Epithelial cell of esophagus (primary cell): Measurements from ENCODE around the gene CREB3L4.
"Not testable (repeated sequence)": the region's sequence is repeated elsewhere in the genome, so short reads cannot be mapped to it uniquely, and the experiment has no call there.

Source experiments
- DNase-seq: peaks from one replicate; pipeline ENCODE4 v3.0.0; 2010; ENCODE audit warnings: low read depth
- H3K4me3 ChIP-seq: 2 replicates; pipeline ENCODE4 v1.5.1; 2011; ENCODE audit warnings: mild to moderate bottlenecking, low read length, control low read depth
- TF ChIP-seq, protein P1 (sequence below): IDR thresholded peaks from 2 replicates; pipeline ENCODE4 v1.5.1; 2011; ENCODE audit warnings: low read depth, mild to moderate bottlenecking, low read length, control low read depth, inconsistent platforms; ENCODE audit not compliant: insufficient read depth; ENCODE audit errors: missing control alignments

The CREB3L4 gene

DNA sequence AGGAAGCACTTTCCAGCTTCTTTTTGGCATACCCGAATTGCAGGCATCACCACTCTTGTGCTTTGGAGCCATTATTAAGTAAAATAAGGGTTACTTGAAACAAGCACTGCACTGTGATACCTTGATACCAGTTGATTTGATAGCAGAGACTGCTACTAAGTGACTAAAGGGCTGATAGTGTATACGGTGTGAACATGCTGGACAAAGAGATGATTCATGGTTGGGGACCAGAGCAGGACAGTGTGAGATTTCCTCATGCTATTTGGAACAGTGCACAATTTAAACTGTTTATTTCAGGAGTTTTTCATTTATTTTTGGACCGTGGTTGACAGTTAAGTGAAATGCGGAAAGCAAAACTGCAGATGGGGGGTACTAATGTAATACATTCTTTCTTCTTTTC lies 32.7 kb downstream of the CREB3L4 start:
- H3K4me3 ChIP-seq: no peak overlapping the region
- TF ChIP-seq, protein P1, sequence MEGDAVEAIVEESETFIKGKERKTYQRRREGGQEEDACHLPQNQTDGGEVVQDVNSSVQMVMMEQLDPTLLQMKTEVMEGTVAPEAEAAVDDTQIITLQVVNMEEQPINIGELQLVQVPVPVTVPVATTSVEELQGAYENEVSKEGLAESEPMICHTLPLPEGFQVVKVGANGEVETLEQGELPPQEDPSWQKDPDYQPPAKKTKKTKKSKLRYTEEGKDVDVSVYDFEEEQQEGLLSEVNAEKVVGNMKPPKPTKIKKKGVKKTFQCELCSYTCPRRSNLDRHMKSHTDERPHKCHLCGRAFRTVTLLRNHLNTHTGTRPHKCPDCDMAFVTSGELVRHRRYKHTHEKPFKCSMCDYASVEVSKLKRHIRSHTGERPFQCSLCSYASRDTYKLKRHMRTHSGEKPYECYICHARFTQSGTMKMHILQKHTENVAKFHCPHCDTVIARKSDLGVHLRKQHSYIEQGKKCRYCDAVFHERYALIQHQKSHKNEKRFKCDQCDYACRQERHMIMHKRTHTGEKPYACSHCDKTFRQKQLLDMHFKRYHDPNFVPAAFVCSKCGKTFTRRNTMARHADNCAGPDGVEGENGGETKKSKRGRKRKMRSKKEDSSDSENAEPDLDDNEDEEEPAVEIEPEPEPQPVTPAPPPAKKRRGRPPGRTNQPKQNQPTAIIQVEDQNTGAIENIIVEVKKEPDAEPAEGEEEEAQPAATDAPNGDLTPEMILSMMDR: no peak
- DNase-seq: no peak

DNA sequence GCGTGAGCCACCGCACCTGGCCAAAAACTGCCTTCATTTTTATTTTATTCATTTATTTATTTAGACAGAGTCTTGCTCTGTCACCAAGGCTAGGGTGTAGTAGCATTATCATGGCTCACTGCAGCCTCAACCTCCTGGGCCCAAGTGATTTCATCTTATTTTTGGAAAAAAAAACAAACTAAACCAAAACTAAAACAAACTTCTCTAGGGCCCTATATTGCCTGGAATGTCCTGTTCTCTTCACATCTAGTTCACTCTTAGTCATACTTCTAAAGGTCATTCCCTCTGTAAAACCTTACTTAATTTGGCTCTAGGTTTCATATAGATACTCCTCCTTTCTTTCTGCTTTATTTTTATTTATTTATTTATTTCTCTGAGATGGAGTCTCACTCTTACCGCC lies 38.4 kb downstream of the CREB3L4 start:
- no peak overlapping the region for H3K4me3 ChIP-seq
- no peak for DNase-seq
- TF ChIP-seq, protein P1: no peak

DNA sequence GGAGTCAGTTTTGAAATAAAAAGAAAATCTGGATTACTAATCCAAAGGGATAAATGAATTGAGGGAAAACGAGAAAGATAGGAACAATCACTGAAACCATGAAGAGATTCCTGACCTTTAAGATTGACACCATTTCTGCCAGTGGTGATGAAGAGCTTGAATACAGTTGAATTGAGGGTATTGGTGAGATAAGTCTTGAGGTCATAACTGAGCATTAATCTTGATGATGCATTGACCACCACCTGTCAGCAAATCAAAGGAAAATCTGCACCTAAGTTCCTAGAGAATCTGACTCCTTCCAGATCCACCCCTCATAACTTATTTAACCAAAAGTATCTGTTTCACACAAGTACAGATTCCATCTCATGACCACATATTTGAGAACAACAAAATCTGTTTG lies 44.4 kb downstream of the CREB3L4 start:
- no peak overlapping the region for H3K4me3 ChIP-seq
- TF ChIP-seq, protein P1: no peak

DNA sequence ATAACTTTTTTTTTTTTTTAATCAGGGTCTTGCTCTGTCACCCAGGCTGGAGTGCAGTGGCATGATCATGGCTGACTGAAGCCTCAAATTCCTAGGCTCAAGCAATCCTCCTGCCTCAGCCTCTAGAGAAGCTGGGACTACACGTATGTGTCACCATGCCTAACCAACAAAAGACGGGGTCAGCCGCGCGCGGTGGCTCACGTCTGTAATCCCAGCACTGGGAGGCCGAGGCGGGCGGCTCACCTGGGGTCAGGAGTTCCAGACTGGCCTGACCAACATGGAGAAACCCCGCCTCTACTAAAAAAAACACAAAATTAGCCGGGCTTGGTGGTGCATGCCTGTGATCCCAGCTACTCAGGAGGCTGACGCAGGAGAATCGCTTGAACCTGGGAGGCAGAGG lies 44.8 kb downstream of the CREB3L4 start:
- not testable (repeated sequence) for DNase-seq, H3K4me3 ChIP-seq

More for the DNA sequence above, 44.4 kb downstream of the CREB3L4 start:
- no peak for DNase-seq

DNA sequence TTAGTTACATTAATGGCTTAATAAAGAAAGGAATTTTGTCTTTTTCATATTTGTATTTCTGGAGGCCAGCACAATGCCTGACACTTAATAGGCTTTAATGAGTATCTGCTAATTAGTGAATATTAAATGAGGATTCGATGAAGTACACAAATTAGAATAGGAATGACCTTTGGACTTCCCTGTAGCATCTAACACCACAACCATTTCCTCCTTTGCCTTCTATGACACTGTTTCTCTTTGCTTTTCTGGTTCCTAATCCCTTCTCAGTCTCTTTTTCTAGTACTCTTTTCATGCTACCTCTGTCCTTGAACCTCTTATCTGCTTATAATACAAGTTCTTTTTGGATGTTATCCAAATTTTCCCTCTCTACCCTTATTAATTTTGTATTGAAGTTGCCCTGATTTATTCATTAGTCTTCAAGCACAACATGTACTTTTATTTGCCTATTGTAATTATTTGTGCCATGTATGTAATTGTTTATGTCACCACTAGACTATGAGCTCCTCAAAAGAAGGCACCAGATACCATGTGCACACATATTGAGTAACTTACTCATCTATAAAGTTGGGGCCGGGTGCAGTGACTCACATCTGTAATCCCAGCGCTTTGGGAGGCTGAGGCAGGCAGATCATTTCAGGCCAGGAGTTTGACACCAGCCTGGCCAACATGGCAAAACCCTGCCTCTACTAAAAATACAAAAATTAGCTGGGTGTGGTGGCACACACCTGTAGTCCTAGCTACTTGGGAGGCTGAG lies 46.6 kb downstream of the CREB3L4 start:
- TF ChIP-seq, protein P1: no peak
- DNase-seq: peak; percentile 62
- H3K4me3 ChIP-seq: no peak overlapping the region

DNA sequence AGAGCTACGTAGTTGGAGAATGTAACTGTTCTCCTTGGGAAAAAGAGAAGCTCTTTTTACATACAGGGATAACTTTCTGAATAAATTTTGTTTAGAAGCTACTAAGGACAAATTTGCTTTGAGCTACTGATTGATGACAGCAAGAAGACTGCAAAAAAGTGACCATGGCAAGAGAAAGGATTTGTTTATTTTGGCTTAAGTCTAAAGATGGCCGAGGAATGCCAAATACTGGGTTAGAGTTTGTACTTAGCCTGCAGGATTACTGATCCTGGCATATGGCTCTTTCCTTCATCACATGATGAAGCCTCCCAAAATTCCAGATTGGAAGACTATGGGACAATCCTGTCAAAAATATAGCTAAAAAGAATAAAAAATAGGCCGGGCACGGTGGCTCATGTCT lies 51.6 kb downstream of the CREB3L4 start:
- no peak overlapping the region for H3K4me3 ChIP-seq
- TF ChIP-seq, protein P1: no peak
- no peak for DNase-seq

DNA sequence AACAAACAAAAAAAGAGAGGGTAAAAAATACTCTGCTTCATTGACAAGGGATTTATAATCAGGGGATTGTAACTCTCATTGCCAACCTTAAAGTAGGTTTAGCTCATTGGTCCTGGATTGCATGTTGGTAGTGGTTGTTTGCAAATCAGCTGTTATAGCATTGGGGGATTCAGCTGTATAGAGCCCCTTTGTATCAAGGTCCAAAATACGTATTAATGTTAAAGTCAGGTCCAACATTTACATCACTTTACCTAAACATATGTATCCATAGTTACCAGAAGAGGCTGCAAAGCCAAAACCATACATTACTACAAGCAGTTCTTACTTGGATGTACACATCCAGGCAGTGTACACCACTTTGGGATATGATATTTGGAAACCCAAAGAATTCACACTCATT lies 52.2 kb downstream of the CREB3L4 start:
- DNase-seq: no peak
- no peak overlapping the region for H3K4me3 ChIP-seq
- TF ChIP-seq, protein P1: no peak
